ENCODE results near the gene NOS1AP.

The NOS1AP gene

DNA sequence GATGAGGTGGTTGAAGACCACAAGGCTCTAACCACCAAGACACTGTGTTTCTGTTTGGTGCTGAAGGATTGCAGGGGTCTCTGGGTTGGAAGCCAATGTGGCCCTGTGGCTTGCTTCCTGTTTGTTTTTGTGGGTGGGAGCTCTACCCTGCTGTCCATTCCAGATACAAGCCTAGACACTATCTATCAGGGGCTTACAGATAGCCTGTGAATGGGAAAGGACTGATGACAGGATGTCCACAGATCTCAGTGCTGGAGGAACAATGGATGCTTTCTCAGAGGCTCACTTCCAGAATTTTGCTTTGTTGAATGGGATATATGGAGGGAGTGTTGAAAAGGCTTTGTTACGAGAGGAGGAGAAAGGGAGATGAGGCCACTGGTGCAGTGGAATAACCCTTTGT lies 69.7 kb downstream of the NOS1AP start:
- DNase-seq: no peak

- DNase-seq: no peak
Measured at GRCh38 chr1:162141281-162142054, 72.0 kb downstream of the NOS1AP start.

- no peak for DNase-seq
Measured at GRCh38 chr1:162142968-162143367, 73.5 kb downstream of the NOS1AP start.

GRCh38 chr1:162144268-162144667 lies 74.8 kb downstream of the NOS1AP start:
- DNase-seq: no peak

DNA sequence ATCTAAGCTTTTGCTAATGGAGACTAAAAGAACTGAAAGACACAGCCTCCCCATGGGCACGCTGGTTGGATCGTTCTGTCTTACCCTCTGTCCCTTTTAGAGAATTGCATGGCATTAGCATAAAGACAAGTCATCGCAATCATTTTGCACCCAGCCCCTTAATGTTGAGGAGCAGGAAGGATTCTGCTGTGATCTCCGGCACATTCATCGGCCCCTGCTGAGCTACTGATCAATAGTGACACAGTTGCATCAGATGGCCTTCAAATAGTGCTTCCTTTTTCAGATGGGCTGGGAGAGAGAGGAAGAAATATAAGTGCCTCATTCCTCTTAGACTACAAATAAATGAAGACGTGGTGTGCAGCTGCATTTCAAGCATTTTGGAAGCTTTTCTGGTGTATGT lies 75.4 kb downstream of the NOS1AP start:
- no peak for DNase-seq

DNA sequence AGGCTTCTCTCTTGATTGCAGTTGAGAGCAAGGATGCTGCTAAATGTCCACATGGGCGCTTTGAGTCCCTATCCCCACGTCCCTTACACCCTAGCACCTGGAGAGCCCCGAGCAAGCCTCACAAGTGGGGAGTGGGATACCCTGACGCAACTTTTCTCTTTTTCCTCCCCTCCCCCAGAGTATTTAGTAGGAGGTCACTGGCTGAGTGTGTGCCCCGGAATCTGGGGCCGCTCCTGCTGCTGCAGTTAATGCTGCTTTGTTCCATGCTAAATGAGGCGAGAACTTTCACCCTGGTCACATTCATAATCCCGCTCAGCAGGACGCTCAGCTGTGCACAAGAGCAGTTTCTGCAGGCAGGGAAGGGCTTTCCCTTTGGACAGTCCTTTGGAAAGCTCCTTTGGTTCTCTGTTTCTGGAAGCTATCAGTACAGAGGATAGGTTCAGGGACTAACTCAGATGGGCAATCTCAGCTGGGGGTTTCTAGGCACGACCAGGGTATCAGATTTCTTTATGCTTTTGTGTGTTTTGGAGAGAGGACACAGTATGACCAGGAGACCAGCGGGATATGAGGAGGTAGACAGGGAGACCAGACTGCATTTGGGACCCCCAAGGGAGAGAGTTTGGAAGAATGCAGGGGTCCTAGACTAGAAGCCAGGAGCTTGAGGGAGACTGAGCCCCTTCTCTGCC lies 75.9 kb downstream of the NOS1AP start:
- no peak for DNase-seq

DNA sequence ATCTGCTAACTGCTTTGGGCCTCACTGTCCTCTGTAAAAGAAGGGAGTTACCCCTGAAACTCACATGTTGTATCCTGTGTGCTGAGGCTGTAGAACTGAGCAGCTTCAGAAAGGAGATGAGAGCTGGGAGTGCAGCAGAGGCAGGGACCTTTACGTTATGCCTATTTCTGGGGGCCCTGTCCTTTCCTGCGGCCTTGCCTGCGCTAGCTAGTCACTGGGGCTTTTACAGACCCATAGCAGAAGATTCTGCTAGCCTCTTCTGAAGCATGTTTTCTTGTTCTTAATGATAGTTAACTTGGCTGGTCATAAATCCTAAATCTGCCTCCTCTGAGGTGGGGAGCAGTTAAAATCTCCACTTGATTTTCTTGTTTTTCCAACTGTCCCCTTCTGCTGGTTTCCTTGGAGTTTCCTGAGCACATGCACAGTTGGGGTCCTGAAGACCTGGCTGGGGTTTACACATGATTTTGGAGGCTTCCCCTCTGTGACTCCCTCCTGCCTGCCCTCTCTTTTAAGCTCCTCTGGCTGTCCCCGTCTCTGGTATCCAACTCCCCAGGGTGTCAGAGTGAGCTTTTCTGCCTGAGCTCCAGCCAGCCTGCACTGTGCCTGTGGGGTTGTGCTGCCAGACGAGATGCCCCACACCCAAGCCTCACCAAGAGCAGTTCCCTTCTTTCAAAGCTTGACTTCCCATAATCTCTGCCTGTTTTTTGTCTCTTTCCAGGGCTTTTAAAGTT lies 76.6 kb downstream of the NOS1AP start:
- DNase-seq: no peak

DNA sequence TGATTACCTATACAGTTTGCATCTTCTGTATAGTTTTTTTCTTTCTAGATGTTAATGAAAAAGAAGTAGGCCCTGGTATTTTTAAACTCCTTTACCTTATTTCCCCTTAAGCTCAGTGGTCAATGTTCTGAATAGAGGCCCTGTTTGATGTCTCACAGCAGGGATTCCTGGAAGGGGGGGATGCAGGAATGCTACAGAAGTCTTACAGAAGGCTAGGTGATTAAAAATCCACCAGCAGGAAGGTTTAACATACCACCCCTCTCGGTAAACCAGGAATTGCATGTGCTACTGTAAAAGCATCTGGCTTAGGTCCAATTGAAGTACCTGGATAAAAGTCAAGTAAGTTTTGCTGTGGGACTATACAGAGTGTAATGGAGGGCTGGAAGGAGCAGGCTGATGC lies 78.3 kb downstream of the NOS1AP start:
- no peak for DNase-seq

DNA sequence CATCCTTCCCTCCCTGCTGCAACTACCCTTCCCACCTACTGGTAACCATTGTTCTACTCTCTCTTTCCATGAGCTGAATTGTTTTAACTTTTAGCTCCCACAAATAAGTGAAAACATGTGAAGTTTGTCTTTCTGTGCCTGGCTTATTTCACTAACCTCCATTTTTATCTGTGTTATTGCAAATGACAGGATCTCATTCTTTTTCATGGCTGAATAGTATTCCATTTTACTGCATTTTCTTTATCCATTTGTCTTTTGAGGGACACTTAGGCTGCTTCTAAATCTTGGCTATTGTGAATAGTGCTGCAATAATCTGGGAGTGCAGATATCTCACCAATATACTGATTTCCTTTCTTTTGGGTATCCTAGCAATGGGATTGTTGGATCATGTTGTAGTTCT lies 80.6 kb downstream of the NOS1AP start:
- no peak for DNase-seq

DNA sequence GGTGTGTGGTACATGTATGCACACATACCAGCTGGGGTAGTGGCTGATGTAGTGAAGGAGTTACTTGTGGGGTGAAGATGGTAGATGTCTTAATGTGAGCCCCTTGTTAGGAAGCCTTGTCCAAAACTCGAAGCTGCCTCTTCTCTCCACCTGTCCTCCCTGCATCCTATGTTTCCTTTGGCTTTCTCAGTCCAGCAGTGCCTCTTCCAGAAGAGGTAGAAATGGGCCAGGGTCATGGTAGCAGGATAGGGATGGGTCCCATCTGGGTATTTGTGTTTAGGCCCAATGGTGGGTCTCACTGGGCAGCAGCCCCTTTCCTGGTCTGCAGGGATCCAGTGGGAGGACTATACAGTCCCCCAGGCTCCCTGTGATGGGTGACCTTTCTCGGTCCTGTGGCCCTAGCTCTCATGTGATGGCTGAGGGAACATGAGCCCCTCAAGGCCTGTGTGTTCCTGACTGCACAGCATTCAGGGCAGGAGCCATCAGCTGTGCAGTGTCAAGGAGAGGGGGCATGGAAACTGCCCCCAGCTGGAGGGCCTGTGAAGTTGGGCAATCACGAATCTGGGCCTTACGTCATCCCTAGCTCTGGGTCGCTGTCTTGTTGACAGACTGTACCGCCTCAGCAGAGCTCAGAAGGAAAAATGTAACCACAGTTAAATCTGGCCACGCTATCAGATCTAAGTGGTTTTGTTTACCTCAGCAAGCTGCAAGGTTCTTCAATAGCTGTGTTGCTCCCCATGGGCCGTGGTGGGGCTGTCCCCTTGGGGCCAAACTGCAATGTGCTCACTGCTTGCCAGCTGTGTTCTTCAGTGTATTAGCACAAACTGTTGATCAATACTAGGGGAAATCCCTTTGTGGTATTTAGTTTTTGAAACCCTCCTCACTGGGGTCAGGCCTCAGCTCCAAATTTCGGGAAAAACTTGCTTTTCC lies 82.7 kb downstream of the NOS1AP start:
- no peak for DNase-seq

GRCh38 chr1:162153374-162153773 lies 83.9 kb downstream of the NOS1AP start:
- DNase-seq: no peak

GRCh38 chr1:162157469-162157868 lies 88.0 kb downstream of the NOS1AP start:
- no peak for DNase-seq

- DNase-seq: no peak
Measured at GRCh38 chr1:162158624-162159271, 89.3 kb downstream of the NOS1AP start.

DNA sequence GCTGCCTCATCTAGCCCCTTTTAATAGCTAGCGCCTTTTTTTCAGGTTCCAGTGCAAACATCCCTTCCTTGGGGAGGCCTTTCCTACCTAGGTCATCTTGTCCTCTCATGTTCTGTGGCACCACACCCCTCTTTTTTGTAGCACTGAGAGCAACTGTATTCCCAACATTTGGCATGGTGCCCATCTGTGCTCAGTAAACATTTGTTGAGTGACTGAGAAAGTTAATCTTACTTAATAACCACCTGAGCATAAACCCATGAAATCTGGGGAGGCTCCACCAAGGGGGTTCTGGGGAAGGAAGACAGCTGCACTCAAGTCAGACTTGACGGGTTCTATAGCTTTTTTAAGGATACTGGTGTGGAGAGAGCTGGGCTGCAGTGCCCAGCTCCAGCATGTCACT lies 90.0 kb downstream of the NOS1AP start:
- DNase-seq: no peak

- no peak for DNase-seq
Measured at GRCh38 chr1:162161916-162162550, 92.5 kb downstream of the NOS1AP start.

GRCh38 chr1:162165528-162165927 lies 96.0 kb downstream of the NOS1AP start:
- peak; percentile 12 for DNase-seq

GRCh38 chr1:162166917-162167615 lies 97.6 kb downstream of the NOS1AP start:
- DNase-seq: no peak

- no peak for DNase-seq
Measured at GRCh38 chr1:162168261-162168660, 98.8 kb downstream of the NOS1AP start.

GRCh38 chr1:162169031-162169790 lies 99.7 kb downstream of the NOS1AP start:
- DNase-seq: no peak

DNA sequence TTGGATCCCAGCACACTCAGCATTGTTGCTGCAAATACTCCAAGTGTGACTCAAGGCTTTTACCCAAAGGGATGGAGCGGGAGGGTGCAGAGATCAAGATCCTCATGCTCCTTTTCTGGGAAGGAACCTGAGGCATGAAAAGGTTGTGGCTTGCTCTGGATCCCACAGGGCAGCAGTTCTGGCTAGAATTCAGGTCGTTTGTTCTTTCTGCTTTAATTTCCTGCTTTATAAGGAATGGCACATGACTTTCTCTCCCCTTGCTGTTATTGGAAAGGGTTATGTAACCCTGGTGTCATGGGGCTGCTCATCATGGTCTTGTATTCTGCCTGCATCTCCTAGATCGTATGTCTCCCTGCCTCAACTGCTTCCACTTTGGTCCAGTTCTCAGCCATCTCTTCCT lies 101.6 kb downstream of the NOS1AP start:
- DNase-seq: no peak

Data from NCI-H1048 (cell line).